ENCODE measurements around the gene PRSS33. TPM values are rescaled to one million over a fixed set of nuclear protein-coding genes. Genes with fewer than 3 reads are reported as not detected.

The PRSS33 gene
- total and polyA plus RNA-seq, 12 donors, result 0.60 TPM; not detected in 11

GRCh38 chr16:2779151-2779920 lies 8.0 kb downstream of the PRSS33 start:
- no peak for TF ChIP-seq CTCF (IDR thresholded peaks at IDR 0.05)
- peaks cover 9 to 35% (median 28%) of the 10 kb centered on the region in 9 donors for H3K4me1 ChIP-seq
- no peak overlapping the region for H3K4me3 ChIP-seq
- DNase-seq (no peak), ATAC-seq (no peak)
- 84 to 86% methylated on average over 23 of the region's 23 CpGs for WGBS, 2 donors
- no peaks in the 10 kb centered on the region for H3K9me3 ChIP-seq
- H3K27ac ChIP-seq, result peak overlapping the region in 2 of 10 donors; percentile 13 to 100
- peaks cover 0 to 12% (median 0%) of the 10 kb centered on the region in 9 donors for H3K36me3 ChIP-seq
- intact Hi-C loops (cut with DNase I), result loop anchor here in 1 of 10 donors (10.0 kb wide), 1 partner anchor 85 kb away; no protein-coding TSS in a partner anchor
- H3K27me3 ChIP-seq, result peaks cover 0 to 14% (median 3%) of the 10 kb centered on the region in 7 donors

GRCh38 chr16:2778630-2778958 lies 8.8 kb downstream of the PRSS33 start:
- H3K4me3 ChIP-seq, result peak overlapping the region; percentile 81 to 100 (median 98)
- H3K27ac ChIP-seq, result peak overlapping the region in 8 of 10 donors; percentile 98 to 100 (median 100)
- TF ChIP-seq CTCF (IDR thresholded peaks at IDR 0.05), result no peak
- no peaks in the 10 kb centered on the region for H3K9me3 ChIP-seq
- peaks cover 9 to 43% (median 28%) of the 10 kb centered on the region in 9 donors for H3K4me1 ChIP-seq
- ATAC-seq, result no peak
- DNase-seq, result no peak
- peaks cover 0 to 20% (median 0%) of the 10 kb centered on the region in 9 donors for H3K36me3 ChIP-seq
- peaks cover 0 to 6% (median 0%) of the 10 kb centered on the region in 7 donors for H3K27me3 ChIP-seq
- intact Hi-C loops (cut with DNase I), result loop anchor here in 1 of 10 donors (10.0 kb wide), 1 partner anchor 86 kb away; no protein-coding TSS in a partner anchor
- 97% methylated on average over 12 of the region's 12 CpGs for WGBS, 2 donors

- intact Hi-C loops (cut with DNase I), result loop anchor here in 4 of 10 donors (1.0 to 10.0 kb wide), 4 partner anchors 25 to 87 kb away; partner anchors contain the start of gene SRRM2 (in 2 of the 4)
- no peak for DNase-seq
- Histone ChIP-seq H3K9me3 (no peaks in the 10 kb centered on the region), H3K27me3 (peaks cover 0 to 1% (median 0%) of the 10 kb centered on the region in 7 donors), H3K4me3 (peak overlapping the region; percentile 81 to 100 (median 98)), H3K4me1 (peaks cover 9 to 43% (median 28%) of the 10 kb centered on the region in 9 donors), H3K27ac (peak overlapping the region; percentile 98 to 100 (median 100)), H3K36me3 (peaks cover 0 to 25% (median 4%) of the 10 kb centered on the region in 9 donors)
- ATAC-seq, result peak; percentile 24 to 65 (median 50)
- WGBS, 2 donors, result 11 to 13% methylated on average over 27 of the region's 27 CpGs
- no peak for TF ChIP-seq CTCF (IDR thresholded peaks at IDR 0.05)
Measured at GRCh38 chr16:2777903-2778629, 9.3 kb downstream of the PRSS33 start.

All from heart right ventricle (tissue), 16 donors.